Transverse colon (tissue), 4 donors: ENCODE results near the gene PYROXD2. TPM values are rescaled to one million over a fixed set of nuclear protein-coding genes. Genes with fewer than 3 reads are reported as not detected.

Experiments used
- DNase-seq: peaks from one replicate; pipeline ENCODE4 v3.0.0-alpha.2; 2019
- H3K27ac ChIP-seq, 4 donors: fragments of 200-600 bp; sonication (generic); 2 replicates each; pipeline ENCODE4 v1.5.1; 2016 to 2018; ENCODE audit warnings: inconsistent platforms in 4 of 4
- H3K27me3 ChIP-seq: fragments of 200-600 bp; sonication (generic); 2 replicates; pipeline ENCODE4 v1.5.1; 2017; ENCODE audit warnings: inconsistent platforms
- H3K36me3 ChIP-seq, 4 donors: fragments of 200-600 bp; sonication (generic); 2 replicates each; pipeline ENCODE4 v1.5.1; 2017 to 2019; ENCODE audit warnings: inconsistent platforms in 4 of 4
- H3K4me1 ChIP-seq, 4 donors: fragments of 200-600 bp; sonication (generic); 2 replicates each; pipeline ENCODE4 v1.5.1; 2017 to 2020; ENCODE audit warnings: inconsistent platforms in 4 of 4
- H3K4me3 ChIP-seq, 4 donors: fragments of 200-600 bp; sonication (generic); 1 replicate in 1 of 4; 2 replicates in 3 of 4; pipeline versions ENCODE4 v1.5.1 to v1.6.1; 2017 to 2019; ENCODE audit warnings: inconsistent platforms in 4 of 4
- H3K9me3 ChIP-seq, 2 donors: fragments of 200-600 bp; sonication (generic); 2 replicates each; pipeline ENCODE4 v1.5.1; 2017 to 2019; ENCODE audit warnings: inconsistent platforms in 2 of 2
- EP300 ChIP-seq: sonication (generic); formaldehyde crosslinking; IDR thresholded peaks from one replicate; pipeline ENCODE4 v1.6.1; 2017; ENCODE audit warnings: antibody characterized with exemption, low read depth
- POLR2A ChIP-seq: fragments of 450-650 bp; IDR thresholded peaks from one replicate; pipeline ENCODE4 v1.6.1; 2016; ENCODE audit warnings: antibody characterized with exemption, mild to moderate bottlenecking, moderate library complexity
- POLR2AphosphoS5 ChIP-seq, 3 donors: sonication (generic); formaldehyde crosslinking; IDR thresholded peaks; one replicate each; pipeline ENCODE4 v1.6.1; 2016; ENCODE audit warnings: antibody characterized with exemption in 3 of 3
- WGBS, 2 donors: methylation state at CpG; one replicate each; pipeline ENCODE4 v1.1.5; 2018; ENCODE audit warnings: low coverage in 1 of 2; 5-methylcytosine and 5-hydroxymethylcytosine counted together
- in situ Hi-C, 4 donors: fragments of 200-750 bp; cut with MboI; loops; one replicate each; pipeline versions ENCODE4 v1.15.0 to v1.15.1; 2017; ENCODE audit warnings: low sequenced_read_pairs in 3 of 4, low pct_ligation_motif_present in 1 of 4, low pct_unique_long_range_greater_than_20kb in 1 of 4
- intact Hi-C: fragments of 100-400 bp; cut with DNase I; formaldehyde crosslinking; loops from one replicate; pipeline ENCODE4 v1.15.1; 2023; ENCODE audit warnings: low total_unique reads
- total RNA-seq, 4 donors: library from RNA; depleted of rRNA; stranded (reverse); fragments of >200 nt; gene quantifications; one replicate each; pipeline ENCODE4 v1.1.0, GENCODE V29; 2016
- TF ChIP-seq, protein P1 (sequence below), 5 experiments: fragments of 200-600 bp in 3 of 5; fragments of 450-650 bp in 2 of 5; sonication (generic) in 3 of 5; IDR thresholded peaks; 1 replicate in 2 of 5; 2 replicates in 3 of 5; pipeline ENCODE4 v1.5.1; 2016 to 2017; ENCODE audit warnings: antibody characterized with exemption in 5 of 5, inconsistent platforms in 3 of 5, mild to moderate bottlenecking in 2 of 5, moderate library complexity in 1 of 5

Gene PYROXD2
- total RNA-seq, 4 donors from 2014 or later: 3.0 to 14.9 (median 8.4) TPM

DNA sequence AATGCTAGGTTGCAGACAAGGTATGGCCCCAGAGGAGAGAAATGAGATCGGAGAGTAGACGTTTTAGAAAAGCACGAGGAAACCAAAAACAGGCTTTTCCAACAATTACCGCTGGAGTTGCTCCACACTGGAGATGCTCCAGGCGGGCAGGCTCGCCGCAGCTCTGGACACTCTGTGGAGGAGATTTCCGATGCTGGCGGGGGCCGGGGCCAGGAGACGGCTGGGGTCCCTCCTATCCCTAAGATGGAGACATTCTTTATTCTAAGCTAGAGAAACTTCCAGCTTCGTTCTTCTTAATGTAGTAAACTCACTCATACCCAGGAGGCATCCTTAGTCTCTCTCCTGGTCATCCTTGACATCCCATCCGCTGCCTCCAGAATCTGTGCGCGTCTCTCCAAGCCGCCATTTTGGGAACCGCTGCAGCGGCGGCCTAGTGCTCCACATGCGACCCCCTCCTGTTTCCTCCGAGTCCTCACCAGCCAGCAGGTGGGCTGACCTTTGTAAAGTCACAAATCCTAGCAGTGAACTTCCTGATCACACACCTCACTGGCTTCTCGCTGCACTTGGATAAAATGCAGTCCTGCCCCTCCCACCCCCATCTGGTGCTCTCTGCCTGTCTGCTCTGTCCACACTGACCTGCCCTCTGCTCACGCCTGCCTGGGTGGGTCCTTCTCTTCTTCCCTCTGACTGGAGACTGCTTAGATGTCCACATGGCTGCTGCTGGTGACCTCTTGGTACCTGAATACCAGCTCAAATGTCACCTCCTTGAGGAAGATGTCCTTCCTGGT, 11.9 kb downstream of the PYROXD2 start:
- 96 to 98% methylated on average over 12 to 23 of the region's 23 CpGs for WGBS, 2 donors
- Histone ChIP-seq H3K36me3 (no peaks in the 10 kb centered on the region), H3K9me3 (no peaks in the 10 kb centered on the region), H3K27ac (peak overlapping the region in 2 of 4 donors; percentile 59 to 60), H3K4me3 (no peak overlapping the region), H3K4me1 (peaks cover 4 to 22% (median 15%) of the 10 kb centered on the region in 4 donors), H3K27me3 (no peaks in the 10 kb centered on the region)
- in situ Hi-C loops: no loop called here
- DNase-seq: no peak
- intact Hi-C loops: no loop called here
- TF ChIP-seq, protein P1, sequence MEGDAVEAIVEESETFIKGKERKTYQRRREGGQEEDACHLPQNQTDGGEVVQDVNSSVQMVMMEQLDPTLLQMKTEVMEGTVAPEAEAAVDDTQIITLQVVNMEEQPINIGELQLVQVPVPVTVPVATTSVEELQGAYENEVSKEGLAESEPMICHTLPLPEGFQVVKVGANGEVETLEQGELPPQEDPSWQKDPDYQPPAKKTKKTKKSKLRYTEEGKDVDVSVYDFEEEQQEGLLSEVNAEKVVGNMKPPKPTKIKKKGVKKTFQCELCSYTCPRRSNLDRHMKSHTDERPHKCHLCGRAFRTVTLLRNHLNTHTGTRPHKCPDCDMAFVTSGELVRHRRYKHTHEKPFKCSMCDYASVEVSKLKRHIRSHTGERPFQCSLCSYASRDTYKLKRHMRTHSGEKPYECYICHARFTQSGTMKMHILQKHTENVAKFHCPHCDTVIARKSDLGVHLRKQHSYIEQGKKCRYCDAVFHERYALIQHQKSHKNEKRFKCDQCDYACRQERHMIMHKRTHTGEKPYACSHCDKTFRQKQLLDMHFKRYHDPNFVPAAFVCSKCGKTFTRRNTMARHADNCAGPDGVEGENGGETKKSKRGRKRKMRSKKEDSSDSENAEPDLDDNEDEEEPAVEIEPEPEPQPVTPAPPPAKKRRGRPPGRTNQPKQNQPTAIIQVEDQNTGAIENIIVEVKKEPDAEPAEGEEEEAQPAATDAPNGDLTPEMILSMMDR (IDR thresholded peaks at IDR 0.05): no peak
- TF ChIP-seq POLR2A (no peak), POLR2AphosphoS5 (IDR thresholded peaks at IDR 0.05) (no peak), EP300 (no peak)

DNA sequence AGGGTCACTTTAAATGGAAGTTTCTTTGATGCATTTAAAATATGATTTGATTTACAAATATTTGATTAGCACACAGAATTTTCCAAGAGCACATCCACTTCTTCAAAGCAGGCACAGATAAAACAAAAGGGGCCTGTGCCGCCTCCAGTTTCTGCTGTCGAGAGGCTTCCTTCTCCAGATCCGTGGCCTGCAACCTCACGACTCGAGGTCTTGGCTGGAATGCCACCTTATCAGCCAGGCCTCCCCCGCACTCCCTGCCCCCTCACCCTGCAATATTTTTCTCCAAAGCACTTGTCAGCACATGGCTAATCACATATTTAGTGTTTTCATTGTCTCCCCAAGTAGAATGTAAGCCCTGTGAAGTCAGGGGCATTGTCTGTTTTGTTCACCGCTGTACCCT, 12.5 kb downstream of the PYROXD2 start:
- H3K27ac ChIP-seq: no peak overlapping the region
- H3K9me3 ChIP-seq: no peaks in the 10 kb centered on the region
- no peak for TF ChIP-seq POLR2AphosphoS5 (IDR thresholded peaks at IDR 0.05)
- TF ChIP-seq EP300: no peak
- TF ChIP-seq, protein P1 (IDR thresholded peaks at IDR 0.05): no peak
- no peak for TF ChIP-seq POLR2A
- 92 to 93% methylated on average over 3 to 7 of the region's 7 CpGs for WGBS, 2 donors
- no peaks in the 10 kb centered on the region for H3K36me3 ChIP-seq
- H3K4me3 ChIP-seq: no peak overlapping the region
- in situ Hi-C loops: no loop called here
- intact Hi-C loops: no loop called here
- H3K27me3 ChIP-seq: no peaks in the 10 kb centered on the region
- H3K4me1 ChIP-seq: peaks cover 4 to 22% (median 15%) of the 10 kb centered on the region in 4 donors
- DNase-seq: no peak

DNA sequence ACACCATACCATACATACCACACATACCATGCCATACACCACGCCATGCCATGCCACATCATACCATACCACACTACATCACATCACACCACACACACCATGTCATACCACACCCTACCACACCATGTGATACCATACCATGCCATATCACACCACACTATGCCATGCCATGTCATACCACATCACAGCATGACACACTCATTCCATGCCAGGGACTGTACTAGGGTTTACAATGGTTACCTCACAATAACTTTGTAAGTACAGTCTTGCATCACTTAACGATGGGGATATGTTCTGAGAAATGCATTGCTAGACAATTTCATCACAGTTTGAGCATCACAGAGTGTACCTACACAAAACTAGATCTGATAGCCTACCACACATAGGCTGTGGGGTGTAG, 14.5 kb downstream of the PYROXD2 start:
- no peak for DNase-seq
- Histone ChIP-seq H3K4me1 (peaks cover 4 to 22% (median 15%) of the 10 kb centered on the region in 4 donors), H3K36me3 (no peaks in the 10 kb centered on the region), H3K9me3 (no peaks in the 10 kb centered on the region), H3K27me3 (no peaks in the 10 kb centered on the region), H3K4me3 (no peak overlapping the region), H3K27ac (no peak overlapping the region)
- intact Hi-C loops (no loop called here), in situ Hi-C loops (no loop called here)
- TF ChIP-seq, protein P1 (IDR thresholded peaks at IDR 0.05): no peak
- TF ChIP-seq POLR2AphosphoS5 (IDR thresholded peaks at IDR 0.05): no peak
- TF ChIP-seq EP300: no peak
- no peak for TF ChIP-seq POLR2A
- 87 to 100% methylated on average over 1 to 2 of the region's 2 CpGs for WGBS, 2 donors

DNA sequence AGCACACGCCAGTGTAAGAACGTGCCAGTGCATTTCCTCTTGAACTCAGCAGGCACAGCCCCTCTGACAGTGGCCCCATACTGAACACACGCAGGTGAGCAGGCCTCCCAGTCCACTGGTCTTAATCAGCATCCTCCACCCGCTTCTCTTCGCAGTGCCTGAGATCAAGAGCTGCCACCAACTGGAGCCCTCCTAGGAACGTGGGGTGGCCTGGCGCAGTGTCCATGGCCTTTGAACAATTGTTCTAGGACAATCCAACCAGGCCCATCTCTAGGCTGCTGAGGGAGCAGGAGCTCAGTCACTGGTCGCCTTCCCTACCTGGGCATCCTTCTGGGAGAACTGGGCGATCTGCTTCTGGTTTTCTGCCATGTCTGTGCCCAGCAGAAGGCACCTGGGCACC, 15.2 kb downstream of the PYROXD2 start:
- intact Hi-C loops: no loop called here
- Histone ChIP-seq H3K27ac (no peak overlapping the region), H3K4me3 (no peak overlapping the region), H3K27me3 (no peaks in the 10 kb centered on the region), H3K36me3 (no peaks in the 10 kb centered on the region), H3K9me3 (no peaks in the 10 kb centered on the region), H3K4me1 (peaks cover 4 to 18% (median 11%) of the 10 kb centered on the region in 4 donors)
- DNase-seq: no peak
- 91 to 100% methylated on average over 2 to 8 of the region's 9 CpGs for WGBS, 2 donors
- in situ Hi-C loops: no loop called here
- no peak for TF ChIP-seq POLR2AphosphoS5 (IDR thresholded peaks at IDR 0.05)
- TF ChIP-seq, protein P1 (IDR thresholded peaks at IDR 0.05): no peak
- no peak for TF ChIP-seq POLR2A
- TF ChIP-seq EP300: no peak
